SK-N-SH (cell line): ENCODE data around the gene RAPH1. TPM values are rescaled to one million over a fixed set of nuclear protein-coding genes. Genes with fewer than 3 reads are reported as not detected.

Source experiments
- CTCF ChIA-PET: fragments of 300-600, 350-600 bp; formaldehyde crosslinking; extraction: SDS; loops from one replicate; lab custom pipeline; 2021; lab: Yijun Ruan, JAX
- POLR2A ChIA-PET: fragments of 350-600 bp; sonication (Branson Sonifier 250); formaldehyde crosslinking; extraction: SDS; loops from one replicate; lab custom pipeline; 2020; ENCODE audit warnings: antibody characterized with exemption, inconsistent platforms; lab: Yijun Ruan, JAX
- DNase-seq: peaks from one replicate; pipeline ENCODE4 v3.0.0; 2012
- H2AFZ ChIP-seq: fragments of 200-600 bp; sonication (generic); 2 replicates; pipeline ENCODE4 v1.8.1; 2016; ENCODE audit warnings: antibody characterized with exemption, mild to moderate bottlenecking, low read depth
- H3F3A ChIP-seq: fragments of 200-600 bp; sonication (generic); replicated peaks from 2 replicates; pipeline ENCODE3; 2016; ENCODE audit warnings: antibody characterized with exemption, mild to moderate bottlenecking; ENCODE audit not compliant: insufficient read depth
- H3K27ac ChIP-seq, 2 experiments: fragments of 200-500 bp in 1 of 2; fragments of 200-600 bp in 1 of 2; sonication (Bioruptor generic) in 1 of 2; sonication (generic), shearing (Covaris generic) in 1 of 2; 2 replicates each; pipeline versions ENCODE4 v1.5.1 to v1.6.1; 2014 to 2016; ENCODE audit warnings: low read depth in 2 of 2, inconsistent platforms in 1 of 2, low read length in 1 of 2, mild to moderate bottlenecking in 1 of 2, mixed read lengths in 1 of 2
- H3K27me3 ChIP-seq: fragments of 200-600 bp; sonication (generic), shearing (Covaris generic); 2 replicates; pipeline ENCODE4 v1.6.1; 2016; ENCODE audit warnings: mixed run types; ENCODE audit not compliant: insufficient read depth
- H3K36me3 ChIP-seq, 2 experiments: fragments of 200-500 bp in 1 of 2; fragments of 200-600 bp in 1 of 2; sonication (Bioruptor generic) in 1 of 2; sonication (generic) in 1 of 2; replicated peaks in 1 of 2; 2 replicates each; pipeline versions ENCODE3 to v1.5.1; 2014 to 2016; ENCODE audit warnings: low read length in 1 of 2, mild to moderate bottlenecking in 1 of 2; ENCODE audit not compliant: insufficient read depth in 2 of 2, control insufficient read depth in 1 of 2
- H3K4me1 ChIP-seq, 2 experiments: fragments of 200-500 bp in 1 of 2; fragments of 200-600 bp in 1 of 2; sonication (Bioruptor generic) in 1 of 2; sonication (generic), shearing (Covaris generic) in 1 of 2; 2 replicates each; pipeline versions ENCODE4 v1.5.1 to v1.6.1; 2014 to 2016; ENCODE audit warnings: low read depth in 1 of 2, low read length in 1 of 2, mixed run types in 1 of 2; ENCODE audit not compliant: insufficient read depth in 2 of 2, control insufficient read depth in 1 of 2
- H3K4me2 ChIP-seq: fragments of 200-600 bp; sonication (generic), shearing (Covaris generic); 2 replicates; pipeline ENCODE4 v1.6.1; 2017; ENCODE audit warnings: mixed run types
- H3K4me3 ChIP-seq, 2 experiments: fragments of 200-500 bp in 1 of 2; fragments of 200-600 bp in 1 of 2; sonication (Bioruptor generic) in 1 of 2; sonication (generic), shearing (Covaris generic) in 1 of 2; 2 replicates each; pipeline versions ENCODE4 v1.5.1 to v1.8.1; 2014 to 2016; ENCODE audit warnings: low read depth in 2 of 2, inconsistent platforms in 1 of 2, low read length in 1 of 2, mild to moderate bottlenecking in 1 of 2, mixed read lengths in 1 of 2, moderate library complexity in 1 of 2
- H3K79me2 ChIP-seq: fragments of 200-600 bp; sonication (generic); 2 replicates; pipeline ENCODE4 v1.8.1; 2017; ENCODE audit warnings: mild to moderate bottlenecking; ENCODE audit not compliant: insufficient read depth
- H3K9ac ChIP-seq: fragments of 200-600 bp; sonication (generic); 2 replicates; pipeline ENCODE4 v1.6.1; 2017; ENCODE audit warnings: mixed run types
- H3K9me2 ChIP-seq: fragments of 200-600 bp; sonication (generic); 2 replicates; pipeline ENCODE4 v1.6.1; 2017; ENCODE audit warnings: mixed run types
- H3K9me3 ChIP-seq: fragments of 200-600 bp; sonication (generic); 2 replicates; pipeline ENCODE4 v1.6.1; 2017; ENCODE audit warnings: mixed run types, mild to moderate bottlenecking, moderate library complexity
- H4K20me1 ChIP-seq: fragments of 200-600 bp; sonication (generic); 2 replicates; pipeline ENCODE4 v1.6.1; 2017; ENCODE audit warnings: mild to moderate bottlenecking, mixed run types; ENCODE audit not compliant: insufficient read depth
- EP300 ChIP-seq, 2 experiments: IDR thresholded peaks; 2 replicates each; pipeline versions ENCODE4 v1.4.0 to v1.6.1; 2012; ENCODE audit warnings: borderline replicate concordance in 1 of 2, low read depth in 1 of 2, low read length in 1 of 2
- EZH2phosphoT487 ChIP-seq: fragments of 200-600 bp; sonication (generic); IDR thresholded peaks from 2 replicates; pipeline ENCODE4 v1.6.1; 2017; ENCODE audit warnings: low read depth, mixed run types, mild to moderate bottlenecking, antibody characterized with exemption, moderate library complexity, borderline replicate concordance
- GATA2 ChIP-seq: sonication (generic); formaldehyde crosslinking; IDR thresholded peaks from 2 replicates; pipeline ENCODE4 v1.5.0; 2020; ENCODE audit warnings: mild to moderate bottlenecking, missing genetic modification reagents
- MEF2A ChIP-seq: IDR thresholded peaks from 2 replicates; pipeline ENCODE4 v1.4.0; 2012; ENCODE audit warnings: low read depth, borderline replicate concordance
- NRF1 ChIP-seq: IDR thresholded peaks from 2 replicates; pipeline ENCODE4 v1.6.1; 2012; ENCODE audit warnings: low read depth, mild to moderate bottlenecking, low read length
- POLR2AphosphoS5 ChIP-seq: IDR thresholded peaks from 2 replicates; pipeline ENCODE4 v1.6.1; 2012; ENCODE audit warnings: low read depth, low read length
- RFX5 ChIP-seq: IDR thresholded peaks from 2 replicates; pipeline ENCODE4 v1.6.1; 2012; ENCODE audit warnings: mild to moderate bottlenecking, improper control_type of control experiment, low read length
- SIN3A ChIP-seq: IDR thresholded peaks from 2 replicates; pipeline ENCODE4 v1.6.1; 2012; ENCODE audit warnings: low read depth, mild to moderate bottlenecking, low read length, moderate library complexity, borderline replicate concordance
- SMC3 ChIP-seq: IDR thresholded peaks from 2 replicates; pipeline ENCODE4 v1.6.1; 2012; ENCODE audit warnings: low read depth, low read length, improper control_type of control experiment
- TCF12 ChIP-seq: IDR thresholded peaks from 2 replicates; pipeline ENCODE4 v1.4.0; 2012
- USF2 ChIP-seq: fragments of 150-350 bp; IDR thresholded peaks from 2 replicates; pipeline ENCODE4 v1.6.1; 2017; ENCODE audit warnings: antibody characterized with exemption, low read length, low read depth, borderline replicate concordance
- ZBTB33 ChIP-seq: IDR thresholded peaks from 2 replicates; pipeline ENCODE4 v1.4.0; 2012; ENCODE audit warnings: low read depth, borderline replicate concordance
- WGBS: methylation state at CpG from one replicate; pipeline ENCODE4 v1.1.6; 2017; ENCODE audit warnings: low lambda C conversion rate; 5-methylcytosine and 5-hydroxymethylcytosine counted together
- polyA plus RNA-seq, 3 experiments: library from polyadenylated mRNA; depleted of rRNA; stranded (reverse); fragments of >200 nt; gene quantifications; 2 replicates each; pipeline ENCODE4 v1.2.3, GENCODE V29; 2012

Gene RAPH1
- polyA plus RNA-seq, 1 of the 3 experiments (the other 2 are of a cell fraction) = 6.7 TPM

- Histone ChIP-seq H3K27ac (no peak overlapping the region), H3K9ac (no peak overlapping the region), H4K20me1 (peaks cover 12% of the 10 kb centered on the region; the same call in 1 of the 2 replicates), H3K4me3 (no peak overlapping the region), H3F3A (peaks cover 23% of the 10 kb centered on the region), H2AFZ (no peak overlapping the region), H3K4me1 (peaks cover 0 to 5% of the 10 kb centered on the region in 2 experiments; a peak in 1 of 4 replicates), H3K79me2 (peaks cover 58% of the 10 kb centered on the region), H3K27me3 (no peaks in the 10 kb centered on the region), H3K4me2 (no peak overlapping the region), H3K9me2 (no peaks in the 10 kb centered on the region), H3K9me3 (no peaks in the 10 kb centered on the region), H3K36me3 (peaks cover 54 to 75% of the 10 kb centered on the region in 2 experiments)
- no peak for DNase-seq
- CTCF ChIA-PET = interaction anchor here (1.3 kb wide), 1 partner anchor 213 kb away, joined by 3 read pairs; no protein-coding TSS in a partner anchor
- no peak for TF ChIP-seq TCF12
- TF ChIP-seq GATA2 (CRISPR knock-in tag) = no peak
- no peak for TF ChIP-seq NRF1
- 0 out of 2 replicates have a peak, but pooled peaks have one; percentile 9 for TF ChIP-seq POLR2AphosphoS5
- POLR2A ChIA-PET = interaction anchor here (0.5 kb wide), 1 partner anchor 218 kb away, joined by 3 read pairs; no protein-coding TSS in a partner anchor
- WGBS = 93% methylated on average over 2 of the region's 2 CpGs
These were observed 96.6 kb downstream of the RAPH1 start for GRCh38 chr2:203438528-203438927.

GRCh38 chr2:203437511-203437910, 97.6 kb downstream of the RAPH1 start:
- no peak for TF ChIP-seq EP300 (IDR thresholded peaks at IDR 0.05; ENCODE audit: borderline replicate concordance in 1 of 2, low read depth in 1 of 2, low read length in 1 of 2)
- no peak for TF ChIP-seq RFX5
- no peak for TF ChIP-seq USF2
- no peak for TF ChIP-seq SIN3A
- no peak for TF ChIP-seq MEF2A
- no peak for TF ChIP-seq SMC3
- no peak for TF ChIP-seq ZBTB33
- TF ChIP-seq EZH2phosphoT487 = no peak
- TF ChIP-seq, all 33 proteins: peak for 0
- POLR2A ChIA-PET = no interaction called here
- H3K9me3 ChIP-seq = no peaks in the 10 kb centered on the region
- no peak overlapping the region for H2AFZ ChIP-seq
- no peak overlapping the region for H3K4me2 ChIP-seq
- no peak overlapping the region for H3K9ac ChIP-seq
- H3K27me3 ChIP-seq = no peaks in the 10 kb centered on the region
- H3K4me3 ChIP-seq = no peak overlapping the region
- CTCF ChIA-PET = interaction anchor here (1.3 kb wide), 1 partner anchor 214 kb away, joined by 3 read pairs; no protein-coding TSS in a partner anchor
- peaks cover 59% of the 10 kb centered on the region for H3K79me2 ChIP-seq
- peaks cover 22% of the 10 kb centered on the region for H3F3A ChIP-seq
- H3K4me1 ChIP-seq = peaks cover 0 to 5% of the 10 kb centered on the region in 2 experiments; a peak in 2 of 4 replicates
- peak overlapping the region in 1 of 2 experiments; percentile 22; a peak in 1 of 4 replicates for H3K27ac ChIP-seq
- no peak for DNase-seq
- H3K36me3 ChIP-seq = peaks cover 58 to 72% of the 10 kb centered on the region in 2 experiments
- 95% methylated on average over 4 of the region's 4 CpGs for WGBS
- H3K9me2 ChIP-seq = no peaks in the 10 kb centered on the region
- H4K20me1 ChIP-seq = peaks cover 12% of the 10 kb centered on the region; the same call in 1 of the 2 replicates
